ENCODE data around the gene ACAD8.
"Not testable (repeated sequence)": the region's sequence is repeated elsewhere in the genome, so short reads cannot be mapped to it uniquely, and the experiment has no call there.

- TF ChIP-seq, protein P1, sequence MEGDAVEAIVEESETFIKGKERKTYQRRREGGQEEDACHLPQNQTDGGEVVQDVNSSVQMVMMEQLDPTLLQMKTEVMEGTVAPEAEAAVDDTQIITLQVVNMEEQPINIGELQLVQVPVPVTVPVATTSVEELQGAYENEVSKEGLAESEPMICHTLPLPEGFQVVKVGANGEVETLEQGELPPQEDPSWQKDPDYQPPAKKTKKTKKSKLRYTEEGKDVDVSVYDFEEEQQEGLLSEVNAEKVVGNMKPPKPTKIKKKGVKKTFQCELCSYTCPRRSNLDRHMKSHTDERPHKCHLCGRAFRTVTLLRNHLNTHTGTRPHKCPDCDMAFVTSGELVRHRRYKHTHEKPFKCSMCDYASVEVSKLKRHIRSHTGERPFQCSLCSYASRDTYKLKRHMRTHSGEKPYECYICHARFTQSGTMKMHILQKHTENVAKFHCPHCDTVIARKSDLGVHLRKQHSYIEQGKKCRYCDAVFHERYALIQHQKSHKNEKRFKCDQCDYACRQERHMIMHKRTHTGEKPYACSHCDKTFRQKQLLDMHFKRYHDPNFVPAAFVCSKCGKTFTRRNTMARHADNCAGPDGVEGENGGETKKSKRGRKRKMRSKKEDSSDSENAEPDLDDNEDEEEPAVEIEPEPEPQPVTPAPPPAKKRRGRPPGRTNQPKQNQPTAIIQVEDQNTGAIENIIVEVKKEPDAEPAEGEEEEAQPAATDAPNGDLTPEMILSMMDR (IDR thresholded peaks at IDR 0.05; ENCODE audit: poor library complexity, severe bottlenecking), result not testable (repeated sequence)
- TF ChIP-seq EP300 (conservative IDR thresholded peaks at IDR 0.05; ENCODE audit: poor library complexity, severe bottlenecking); POLR2AphosphoS5 (IDR thresholded peaks at IDR 0.05); RAD21 (conservative IDR thresholded peaks at IDR 0.05); TAF1 (IDR thresholded peaks at IDR 0.05; ENCODE audit: low read depth); SMC3 (conservative IDR thresholded peaks at IDR 0.05; ENCODE audit: poor library complexity): not testable (repeated sequence)
- TF ChIP-seq, protein P2, sequence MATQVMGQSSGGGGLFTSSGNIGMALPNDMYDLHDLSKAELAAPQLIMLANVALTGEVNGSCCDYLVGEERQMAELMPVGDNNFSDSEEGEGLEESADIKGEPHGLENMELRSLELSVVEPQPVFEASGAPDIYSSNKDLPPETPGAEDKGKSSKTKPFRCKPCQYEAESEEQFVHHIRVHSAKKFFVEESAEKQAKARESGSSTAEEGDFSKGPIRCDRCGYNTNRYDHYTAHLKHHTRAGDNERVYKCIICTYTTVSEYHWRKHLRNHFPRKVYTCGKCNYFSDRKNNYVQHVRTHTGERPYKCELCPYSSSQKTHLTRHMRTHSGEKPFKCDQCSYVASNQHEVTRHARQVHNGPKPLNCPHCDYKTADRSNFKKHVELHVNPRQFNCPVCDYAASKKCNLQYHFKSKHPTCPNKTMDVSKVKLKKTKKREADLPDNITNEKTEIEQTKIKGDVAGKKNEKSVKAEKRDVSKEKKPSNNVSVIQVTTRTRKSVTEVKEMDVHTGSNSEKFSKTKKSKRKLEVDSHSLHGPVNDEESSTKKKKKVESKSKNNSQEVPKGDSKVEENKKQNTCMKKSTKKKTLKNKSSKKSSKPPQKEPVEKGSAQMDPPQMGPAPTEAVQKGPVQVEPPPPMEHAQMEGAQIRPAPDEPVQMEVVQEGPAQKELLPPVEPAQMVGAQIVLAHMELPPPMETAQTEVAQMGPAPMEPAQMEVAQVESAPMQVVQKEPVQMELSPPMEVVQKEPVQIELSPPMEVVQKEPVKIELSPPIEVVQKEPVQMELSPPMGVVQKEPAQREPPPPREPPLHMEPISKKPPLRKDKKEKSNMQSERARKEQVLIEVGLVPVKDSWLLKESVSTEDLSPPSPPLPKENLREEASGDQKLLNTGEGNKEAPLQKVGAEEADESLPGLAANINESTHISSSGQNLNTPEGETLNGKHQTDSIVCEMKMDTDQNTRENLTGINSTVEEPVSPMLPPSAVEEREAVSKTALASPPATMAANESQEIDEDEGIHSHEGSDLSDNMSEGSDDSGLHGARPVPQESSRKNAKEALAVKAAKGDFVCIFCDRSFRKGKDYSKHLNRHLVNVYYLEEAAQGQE (IDR thresholded peaks at IDR 0.05; ENCODE audit: borderline replicate concordance), result not testable (repeated sequence)
Observed at GRCh38 chr11:134281635-134282034, 28.3 kb downstream of the ACAD8 start.
